Karpas-422 (cell line): ENCODE results near the gene CERK. TPM values are rescaled to one million over a fixed set of nuclear protein-coding genes. Genes with fewer than 3 reads are reported as not detected.

Experiments
- DNase-seq: peaks from one replicate; pipeline ENCODE4 v3.0.0-alpha.2; 2015
- H2AFZ ChIP-seq: fragments of 200-600 bp; sonication (generic); 2 replicates; pipeline ENCODE4 v1.6.1; 2014; ENCODE audit warnings: antibody characterized with exemption, low read length, mixed read lengths
- H3K27ac ChIP-seq: fragments of 200-600 bp; sonication (generic); 2 replicates; pipeline ENCODE4 v1.5.1; 2014; ENCODE audit warnings: mild to moderate bottlenecking, low read length, moderate library complexity
- H3K27me3 ChIP-seq: fragments of 200-600 bp; sonication (generic); 2 replicates; pipeline ENCODE4 v1.6.1; 2014; ENCODE audit warnings: low read length, mixed read lengths
- H3K36me3 ChIP-seq: fragments of 200-600 bp; sonication (generic); 2 replicates; pipeline ENCODE4 v1.6.1; 2014; ENCODE audit warnings: low read length, mixed read lengths; ENCODE audit not compliant: insufficient read depth
- H3K4me1 ChIP-seq: fragments of 200-600 bp; sonication (generic); 2 replicates; pipeline ENCODE4 v1.6.1; 2014; ENCODE audit warnings: mild to moderate bottlenecking, low read length, mixed read lengths
- H3K4me2 ChIP-seq: fragments of 200-600 bp; sonication (generic); 2 replicates; pipeline ENCODE4 v1.6.1; 2014; ENCODE audit warnings: low read length, low read depth, mild to moderate bottlenecking; ENCODE audit not compliant: poor library complexity, severe bottlenecking
- H3K4me3 ChIP-seq: fragments of 200-600 bp; sonication (generic); 2 replicates; pipeline ENCODE4 v1.5.1; 2014; ENCODE audit warnings: mild to moderate bottlenecking, antibody characterized with exemption, low read length, mixed read lengths
- H3K79me2 ChIP-seq: fragments of 200-600 bp; sonication (generic); 2 replicates; pipeline ENCODE4 v1.6.1; 2014; ENCODE audit warnings: mild to moderate bottlenecking, low read length, mixed read lengths
- H3K9ac ChIP-seq: fragments of 200-600 bp; sonication (generic); 2 replicates; pipeline ENCODE4 v1.6.0; 2014; ENCODE audit warnings: low read length
- H3K9me2 ChIP-seq: fragments of 200-600 bp; sonication (generic), shearing (Covaris generic); replicated peaks from 2 replicates; pipeline ENCODE4 v1.6.0; 2014; ENCODE audit warnings: mild to moderate bottlenecking, low read length, moderate library complexity; ENCODE audit not compliant: insufficient read depth
- H3K9me3 ChIP-seq: fragments of 300-700, 200-600 bp; sonication (generic); 2 replicates; pipeline ENCODE4 v1.6.1; 2014; ENCODE audit warnings: low read length, mixed read lengths
- H4K20me1 ChIP-seq: fragments of 200-600 bp; sonication (generic); 2 replicates; pipeline ENCODE4 v1.6.1; 2014; ENCODE audit warnings: mild to moderate bottlenecking, antibody characterized with exemption, low read length, low read depth; ENCODE audit not compliant: insufficient read depth
- total RNA-seq: library from RNA; depleted of rRNA; stranded (reverse); fragments of >200 nt; shearing (Covaris generic); gene quantifications from 2 replicates; pipeline ENCODE4 v1.2.3, GENCODE V29; 2014; ENCODE audit warnings: low replicate concordance

CERK gene
- total RNA-seq, 1 experiment from 2014 or later, result 53.8 TPM

GRCh38 chr22:46665151-46665695 lies 72.8 kb downstream of the CERK start:
- Histone ChIP-seq H4K20me1 (no peaks in the 10 kb centered on the region), H3K27ac (no peak overlapping the region), H3K79me2 (no peaks in the 10 kb centered on the region), H3K9me3 (no peaks in the 10 kb centered on the region), H3K9me2 (no peaks in the 10 kb centered on the region), H3K4me3 (no peak overlapping the region), H3K4me2 (no peak overlapping the region), H2AFZ (no peak overlapping the region), H3K4me1 (peaks cover 8% of the 10 kb centered on the region), H3K9ac (no peak overlapping the region), H3K27me3 (no peaks in the 10 kb centered on the region), H3K36me3 (0 out of 2 replicates have a peak, but pooled peaks cover 3% of the 10 kb centered on the region)
- DNase-seq, result no peak

DNA sequence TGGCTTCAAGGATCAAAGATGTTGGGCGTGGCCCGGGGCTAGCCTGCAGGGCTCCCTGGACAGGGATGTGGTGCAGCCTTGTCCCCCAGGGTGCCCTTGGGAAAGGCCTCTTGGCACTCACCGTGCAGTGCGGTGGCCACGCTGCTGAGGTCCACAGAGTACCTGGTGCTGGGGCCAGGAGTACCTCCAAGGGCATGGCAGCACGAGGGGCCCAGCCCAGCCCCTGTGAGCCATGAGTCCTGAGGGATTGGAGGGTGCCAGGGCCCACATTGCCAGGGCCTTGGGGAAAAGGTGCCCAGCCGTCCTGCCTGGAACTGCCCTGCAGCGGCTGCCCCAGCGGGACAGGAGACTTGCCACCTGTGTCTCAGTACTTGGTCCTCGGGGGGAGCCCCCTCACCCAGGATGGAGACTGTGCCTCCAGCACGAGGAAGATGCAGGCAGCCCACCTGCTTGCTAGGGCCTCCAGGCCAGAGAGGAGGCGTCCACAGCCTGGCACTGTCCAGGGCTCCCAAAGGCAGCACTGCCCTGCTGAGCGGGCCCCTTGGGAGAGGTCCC lies 73.7 kb downstream of the CERK start:
- Histone ChIP-seq H3K79me2 (no peaks in the 10 kb centered on the region), H3K27ac (no peak overlapping the region), H4K20me1 (no peaks in the 10 kb centered on the region), H3K4me3 (no peak overlapping the region), H3K27me3 (no peaks in the 10 kb centered on the region), H3K9me3 (no peaks in the 10 kb centered on the region), H3K9ac (no peak overlapping the region), H3K4me2 (no peak overlapping the region), H3K36me3 (0 out of 2 replicates have a peak, but pooled peaks cover 3% of the 10 kb centered on the region), H3K9me2 (no peaks in the 10 kb centered on the region), H2AFZ (no peak overlapping the region), H3K4me1 (peaks cover 8% of the 10 kb centered on the region)
- DNase-seq, result no peak

GRCh38 chr22:46663436-46664100 lies 74.5 kb downstream of the CERK start:
- no peak for DNase-seq
- Histone ChIP-seq H3K36me3 (0 out of 2 replicates have a peak, but pooled peaks cover 3% of the 10 kb centered on the region), H3K9me2 (no peaks in the 10 kb centered on the region), H3K27ac (no peak overlapping the region), H3K4me2 (no peak overlapping the region), H3K79me2 (no peaks in the 10 kb centered on the region), H3K9me3 (no peaks in the 10 kb centered on the region), H4K20me1 (no peaks in the 10 kb centered on the region), H3K4me1 (peaks cover 8% of the 10 kb centered on the region), H3K9ac (no peak overlapping the region), H3K27me3 (no peaks in the 10 kb centered on the region), H2AFZ (no peak overlapping the region), H3K4me3 (no peak overlapping the region)

- Histone ChIP-seq H3K79me2 (no peaks in the 10 kb centered on the region), H3K9me3 (no peaks in the 10 kb centered on the region), H3K9me2 (no peaks in the 10 kb centered on the region), H3K27ac (no peak overlapping the region), H2AFZ (no peak overlapping the region), H3K27me3 (no peaks in the 10 kb centered on the region), H3K9ac (no peak overlapping the region), H3K4me1 (peaks cover 8% of the 10 kb centered on the region), H3K36me3 (0 out of 2 replicates have a peak, but pooled peaks cover 3% of the 10 kb centered on the region), H3K4me2 (no peak overlapping the region), H3K4me3 (no peak overlapping the region), H4K20me1 (no peaks in the 10 kb centered on the region)
- no peak for DNase-seq
Observed at GRCh38 chr22:46663001-46663400, 75.1 kb downstream of the CERK start.

- H4K20me1 ChIP-seq, result no peaks in the 10 kb centered on the region
Observed at GRCh38 chr22:46662226-46662625, 75.8 kb downstream of the CERK start.

DNA sequence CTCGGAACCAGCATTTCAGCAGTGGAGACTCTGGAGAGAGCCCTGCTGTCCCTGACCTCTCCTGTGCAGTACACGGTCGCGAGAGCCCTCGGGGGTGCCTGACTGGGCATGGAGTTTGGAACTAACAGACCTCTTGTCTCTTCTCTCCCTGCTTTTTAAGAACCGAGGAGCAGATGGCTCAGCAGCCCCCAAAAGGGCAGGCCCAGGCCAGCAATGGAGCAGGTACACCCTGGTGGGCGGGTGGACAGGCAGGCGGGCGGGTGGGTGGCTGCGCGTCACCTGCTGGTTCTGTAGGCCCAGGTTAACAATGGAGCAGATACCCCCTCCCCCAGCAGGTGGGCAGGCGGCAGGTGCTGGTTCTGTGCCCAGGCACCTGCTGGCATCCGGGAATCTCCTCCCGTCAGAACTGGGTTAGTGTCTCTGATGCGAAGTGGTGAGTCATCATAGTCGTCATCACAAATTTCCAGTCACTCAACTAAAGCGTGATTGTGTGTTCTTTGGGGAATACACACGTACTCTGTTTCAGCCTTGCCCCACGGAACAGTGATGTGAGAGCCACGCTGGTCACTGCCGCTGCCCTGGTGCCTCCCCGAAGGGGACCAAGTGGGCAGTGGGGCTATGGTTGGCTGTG lies 76.7 kb downstream of the CERK start:
- H3K9ac ChIP-seq, result no peak overlapping the region
- no peaks in the 10 kb centered on the region for H3K79me2 ChIP-seq
- H3K9me2 ChIP-seq, result no peaks in the 10 kb centered on the region
- H3K4me1 ChIP-seq, result no peaks in the 10 kb centered on the region
- H3K27me3 ChIP-seq, result no peaks in the 10 kb centered on the region
- no peak overlapping the region for H2AFZ ChIP-seq
- DNase-seq, result no peak
- no peak overlapping the region for H3K4me3 ChIP-seq
- no peak overlapping the region for H3K27ac ChIP-seq
- H3K9me3 ChIP-seq, result no peaks in the 10 kb centered on the region
- no peaks in the 10 kb centered on the region for H4K20me1 ChIP-seq
- H3K4me2 ChIP-seq, result no peak overlapping the region
- H3K36me3 ChIP-seq, result no peaks in the 10 kb centered on the region

More at GRCh38 chr22:46662226-46662625, 75.8 kb downstream of the CERK start:
- H3K4me2 ChIP-seq, result no peak overlapping the region
- H3K4me3 ChIP-seq, result no peak overlapping the region
- H3K27me3 ChIP-seq, result no peaks in the 10 kb centered on the region
- no peaks in the 10 kb centered on the region for H3K79me2 ChIP-seq
- H3K27ac ChIP-seq, result no peak overlapping the region
- H3K9me2 ChIP-seq, result no peaks in the 10 kb centered on the region
- H3K9me3 ChIP-seq, result no peaks in the 10 kb centered on the region
- DNase-seq, result no peak
- no peak overlapping the region for H2AFZ ChIP-seq
- no peak overlapping the region for H3K9ac ChIP-seq
- H3K36me3 ChIP-seq, result 0 out of 2 replicates have a peak, but pooled peaks cover 3% of the 10 kb centered on the region
- H3K4me1 ChIP-seq, result peaks cover 5% of the 10 kb centered on the region

DNA sequence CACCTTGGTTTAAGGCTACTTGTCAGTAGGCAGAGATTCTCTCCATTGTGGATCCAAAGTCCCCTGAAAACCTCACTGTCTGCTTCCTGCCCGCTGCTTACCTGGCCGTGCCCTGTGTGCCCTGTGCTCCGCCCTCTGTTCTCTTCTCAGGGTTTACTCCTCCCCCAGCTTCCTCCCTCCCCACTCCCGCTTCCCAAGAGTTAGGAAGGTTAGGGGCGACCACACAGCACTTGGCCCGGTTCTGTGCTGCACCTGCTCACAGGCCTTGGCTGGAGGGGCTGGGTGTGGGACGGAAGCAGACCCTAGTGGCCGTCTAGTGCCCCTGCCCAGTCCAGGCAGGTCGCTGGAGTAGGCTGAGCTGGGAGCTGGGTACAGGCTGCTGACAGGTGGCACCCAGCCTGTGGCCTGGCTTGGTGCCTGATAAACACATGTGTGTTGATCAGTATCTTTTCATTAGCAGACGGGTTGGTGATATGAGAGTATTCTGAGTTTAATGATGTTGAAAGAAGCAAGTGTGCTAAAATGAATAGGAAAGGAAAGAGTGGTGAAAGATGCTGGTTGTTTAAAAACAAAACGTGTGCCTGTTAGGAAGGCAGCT lies 77.3 kb downstream of the CERK start:
- H3K4me3 ChIP-seq, result no peak overlapping the region
- H3K4me2 ChIP-seq, result no peak overlapping the region
- no peak overlapping the region for H3K9ac ChIP-seq
- H3K4me1 ChIP-seq, result no peaks in the 10 kb centered on the region
- no peaks in the 10 kb centered on the region for H3K79me2 ChIP-seq
- H3K9me2 ChIP-seq, result no peaks in the 10 kb centered on the region
- H3K27me3 ChIP-seq, result no peaks in the 10 kb centered on the region
- no peak overlapping the region for H3K27ac ChIP-seq
- H3K9me3 ChIP-seq, result no peaks in the 10 kb centered on the region
- no peak overlapping the region for H2AFZ ChIP-seq
- DNase-seq, result no peak
- no peaks in the 10 kb centered on the region for H3K36me3 ChIP-seq
- H4K20me1 ChIP-seq, result no peaks in the 10 kb centered on the region

DNA sequence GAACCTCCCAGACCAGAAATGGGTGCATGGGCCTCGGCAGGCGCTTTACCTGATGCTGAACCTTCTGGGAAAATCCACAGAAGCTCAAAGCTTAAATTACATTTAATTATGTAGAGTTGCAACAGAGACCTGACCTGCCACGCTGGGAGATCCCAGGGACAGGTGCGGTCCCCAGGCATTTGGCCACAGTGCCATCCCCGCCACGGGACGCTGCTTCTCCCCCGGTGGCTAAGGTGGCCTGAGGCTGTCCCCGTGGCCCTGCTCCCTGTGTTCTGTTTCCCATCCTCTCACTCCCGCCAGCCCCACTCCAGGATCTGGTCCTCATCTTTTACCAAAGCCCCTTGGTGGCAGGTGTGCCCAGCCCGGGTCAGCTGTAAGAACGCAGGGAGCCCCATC lies 78.3 kb downstream of the CERK start:
- Histone ChIP-seq H3K9me3 (no peaks in the 10 kb centered on the region), H3K79me2 (no peaks in the 10 kb centered on the region), H3K27ac (no peak overlapping the region), H3K9me2 (no peaks in the 10 kb centered on the region), H3K27me3 (no peaks in the 10 kb centered on the region), H3K4me3 (no peak overlapping the region), H3K4me2 (no peak overlapping the region), H3K4me1 (no peaks in the 10 kb centered on the region), H3K9ac (no peak overlapping the region), H3K36me3 (no peaks in the 10 kb centered on the region), H4K20me1 (no peaks in the 10 kb centered on the region), H2AFZ (no peak overlapping the region)
- no peak for DNase-seq
